ENCODE results near the gene EGFL6.

Gene EGFL6

GRCh38 chrX:13569479-13570260 is at the start of gene EGFL6:
EGFL6 (plus strand) TSS chrX:13569601; CDS start chrX:13569862, 261 bp downstream.
- DNase-seq (ENCODE audit: low read depth, low spot score), result no peak
- H3K27ac ChIP-seq, result no peak within 1 kb of the TSS

GRCh38 chrX:13520351-13520750 is 49.0 kb upstream of the EGFL6 start:
- no peak overlapping the region for H3K27ac ChIP-seq
- DNase-seq (ENCODE audit: low read depth, low spot score), result no peak

- DNase-seq (ENCODE audit: low read depth, low spot score), result no peak
- H3K27ac ChIP-seq, result no peak overlapping the region
Observed at GRCh38 chrX:13520936-13521335, 48.5 kb upstream of the EGFL6 start.

- no peak overlapping the region for H3K27ac ChIP-seq
- DNase-seq (ENCODE audit: low read depth, low spot score), result no peak
Observed at GRCh38 chrX:13522811-13523210, 46.6 kb upstream of the EGFL6 start.

GRCh38 chrX:13533726-13534125 is 35.7 kb upstream of the EGFL6 start:
- DNase-seq (ENCODE audit: low read depth, low spot score), result peak; percentile 14
- no peak overlapping the region for H3K27ac ChIP-seq

GRCh38 chrX:13535376-13536165 is 33.8 kb upstream of the EGFL6 start:
- H3K27ac ChIP-seq, result no peak overlapping the region
- no peak for DNase-seq (ENCODE audit: low read depth, low spot score)

- DNase-seq (ENCODE audit: low read depth, low spot score), result no peak
- no peak overlapping the region for H3K27ac ChIP-seq
Observed at GRCh38 chrX:13536551-13536950, 32.9 kb upstream of the EGFL6 start.

- no peak overlapping the region for H3K27ac ChIP-seq
- no peak for DNase-seq (ENCODE audit: low read depth, low spot score)
Observed at GRCh38 chrX:13538414-13538813, 31.0 kb upstream of the EGFL6 start.

GRCh38 chrX:13540602-13541001 is 28.8 kb upstream of the EGFL6 start:
- no peak overlapping the region for H3K27ac ChIP-seq
- DNase-seq (ENCODE audit: low read depth, low spot score), result no peak

GRCh38 chrX:13545726-13546125 is 23.7 kb upstream of the EGFL6 start:
- no peak for DNase-seq (ENCODE audit: low read depth, low spot score)
- H3K27ac ChIP-seq, result no peak overlapping the region

GRCh38 chrX:13547671-13548070 is 21.7 kb upstream of the EGFL6 start:
- no peak for DNase-seq (ENCODE audit: low read depth, low spot score)
- H3K27ac ChIP-seq, result no peak overlapping the region

GRCh38 chrX:13550346-13550745 is 19.1 kb upstream of the EGFL6 start:
- no peak for DNase-seq (ENCODE audit: low read depth, low spot score)
- H3K27ac ChIP-seq, result no peak overlapping the region

- no peak overlapping the region for H3K27ac ChIP-seq
- DNase-seq (ENCODE audit: low read depth, low spot score), result no peak
Observed at GRCh38 chrX:13551610-13552009, 17.8 kb upstream of the EGFL6 start.

- no peak for DNase-seq (ENCODE audit: low read depth, low spot score)
- H3K27ac ChIP-seq, result no peak overlapping the region
Observed at GRCh38 chrX:13552892-13553291, 16.5 kb upstream of the EGFL6 start.

- no peak overlapping the region for H3K27ac ChIP-seq
- no peak for DNase-seq (ENCODE audit: low read depth, low spot score)
Observed at GRCh38 chrX:13565511-13565910, 3.9 kb upstream of the EGFL6 start.

- H3K27ac ChIP-seq, result no peak overlapping the region
- DNase-seq (ENCODE audit: low read depth, low spot score), result no peak
Observed at GRCh38 chrX:13570261-13570605, 832 bp downstream of the EGFL6 start.

GRCh38 chrX:13571136-13571535 is 1.7 kb downstream of the EGFL6 start:
- no peak for DNase-seq (ENCODE audit: low read depth, low spot score)
- H3K27ac ChIP-seq, result no peak overlapping the region

- no peak overlapping the region for H3K27ac ChIP-seq
- DNase-seq (ENCODE audit: low read depth, low spot score), result no peak
Observed at GRCh38 chrX:13574600-13574999, 5.2 kb downstream of the EGFL6 start.

- H3K27ac ChIP-seq, result no peak overlapping the region
- no peak for DNase-seq (ENCODE audit: low read depth, low spot score)
Observed at GRCh38 chrX:13579661-13580060, 10.3 kb downstream of the EGFL6 start.

GRCh38 chrX:13581554-13581953 is 12.2 kb downstream of the EGFL6 start:
- H3K27ac ChIP-seq, result no peak overlapping the region
- DNase-seq (ENCODE audit: low read depth, low spot score), result no peak

- no peak overlapping the region for H3K27ac ChIP-seq
- no peak for DNase-seq (ENCODE audit: low read depth, low spot score)
Observed at GRCh38 chrX:13587786-13588477, 18.5 kb downstream of the EGFL6 start.

Data from epithelial cell of prostate (primary cell).